HG02970 (cell line): ENCODE data around the gene GAS1.

Experiments
- ATAC-seq: cut with Tn5 transposase; IDR thresholded peaks from one replicate; pipeline ENCODE4 v1.9.1; 2021; ENCODE audit warnings: mild to moderate bottlenecking, moderate library complexity, moderate number of reproducible peaks; ENCODE audit not compliant: unreplicated experiment, low FRiP score

Gene GAS1

DNA sequence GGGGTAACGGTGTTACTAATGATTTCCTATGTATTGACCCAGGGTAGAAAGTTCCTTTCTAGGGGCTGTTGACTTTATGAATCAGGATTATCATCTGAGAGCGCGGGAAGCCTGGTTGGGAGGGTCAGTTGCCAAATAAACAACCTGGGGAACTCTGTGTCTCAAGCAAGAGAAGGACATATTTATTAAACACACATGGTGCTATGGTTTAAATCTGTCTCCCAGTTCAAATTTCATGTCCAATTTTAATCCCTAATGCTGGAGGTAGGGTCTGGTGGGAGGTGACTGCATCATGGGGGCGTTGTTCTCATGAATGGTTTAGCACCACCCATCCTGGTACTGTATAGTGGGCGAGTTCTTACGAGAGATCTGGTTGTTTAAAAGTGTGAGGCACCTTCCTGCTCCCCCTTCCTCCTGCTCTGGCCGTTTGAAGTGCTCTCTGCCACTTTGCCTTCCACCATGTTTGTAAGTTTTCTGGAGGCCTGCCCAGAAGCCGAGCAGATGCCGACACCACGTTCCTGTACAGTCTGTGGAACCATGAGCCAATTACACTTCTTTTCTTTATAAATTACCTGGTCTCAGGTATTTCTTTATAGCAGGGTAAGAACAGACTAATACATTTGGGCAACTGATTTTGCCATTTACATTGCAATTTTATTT lies 19.7 kb upstream of the GAS1 start:
- no peak for ATAC-seq

DNA sequence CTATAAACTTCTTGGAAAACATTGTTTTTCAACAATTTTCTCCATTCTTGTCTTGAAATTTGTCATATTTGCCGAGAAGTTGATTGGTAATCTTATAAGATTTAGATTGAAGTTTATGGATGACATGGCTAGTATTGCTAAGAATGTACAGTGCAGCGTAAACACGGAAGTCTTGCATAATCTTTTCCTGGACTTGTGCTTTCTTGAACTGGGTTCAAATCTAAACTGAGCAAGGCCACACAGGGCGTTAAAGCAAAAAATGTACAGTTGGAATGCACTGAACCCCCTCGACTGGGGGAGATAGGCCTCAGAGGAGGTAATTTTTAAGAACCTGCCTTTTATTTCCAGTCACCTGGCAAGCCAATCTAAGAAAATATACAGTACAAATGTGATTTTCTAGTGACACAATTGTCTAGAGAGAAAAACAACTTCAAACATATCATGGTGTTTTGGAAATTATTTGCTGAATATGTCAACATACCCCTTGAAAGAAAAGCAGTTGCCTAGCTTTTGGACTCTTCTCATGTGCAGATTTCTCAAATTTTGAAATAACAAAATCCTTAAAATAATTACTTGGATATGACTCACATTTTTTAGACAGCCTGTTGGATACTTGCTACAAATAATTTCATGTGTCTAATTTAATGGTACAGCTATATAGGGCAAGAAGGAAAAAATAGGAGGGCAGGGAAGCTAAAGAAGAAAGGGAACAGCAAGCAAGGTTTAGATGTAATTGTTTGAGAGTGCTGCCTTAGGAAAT lies 18.5 kb upstream of the GAS1 start:
- no peak for ATAC-seq

DNA sequence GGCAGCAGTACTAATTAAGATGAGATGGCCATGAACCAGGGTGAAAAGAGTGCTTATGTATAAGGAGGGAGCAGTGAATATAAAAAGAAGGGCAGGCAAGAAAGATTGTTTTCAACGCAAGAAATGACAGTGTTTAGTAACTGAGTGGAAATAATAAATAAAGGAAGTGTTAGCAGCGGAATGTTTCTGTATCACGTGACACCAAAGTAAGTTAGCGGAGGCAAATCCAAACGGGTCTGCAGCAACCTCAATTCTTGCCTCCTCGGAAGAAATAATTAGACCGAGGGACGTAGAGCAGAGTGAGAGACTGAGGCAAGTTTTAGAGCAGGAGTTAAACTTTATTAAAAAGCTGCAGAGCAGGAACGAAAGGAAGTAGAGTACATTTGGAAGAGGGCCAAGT lies 15.4 kb upstream of the GAS1 start:
- ATAC-seq = no peak

DNA sequence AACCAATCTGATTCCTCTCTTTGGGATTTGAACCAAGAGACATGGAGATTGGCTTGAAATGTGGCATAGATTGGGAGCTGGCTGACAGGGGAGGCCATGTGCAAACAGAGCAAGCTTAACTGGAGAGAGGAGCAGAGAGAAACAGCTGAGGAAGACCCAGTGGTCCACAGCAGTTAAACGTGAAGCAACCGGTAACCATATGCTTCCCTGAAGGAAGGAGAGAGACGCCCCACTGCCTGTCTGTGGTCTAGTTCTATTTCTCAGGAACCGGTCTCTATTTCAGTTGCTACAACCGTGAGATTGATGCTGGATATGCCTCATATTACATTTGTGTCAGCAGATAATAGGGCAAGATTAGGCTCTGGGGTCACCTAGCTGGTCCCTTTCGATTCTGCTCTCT lies 13.6 kb upstream of the GAS1 start:
- ATAC-seq = no peak

DNA sequence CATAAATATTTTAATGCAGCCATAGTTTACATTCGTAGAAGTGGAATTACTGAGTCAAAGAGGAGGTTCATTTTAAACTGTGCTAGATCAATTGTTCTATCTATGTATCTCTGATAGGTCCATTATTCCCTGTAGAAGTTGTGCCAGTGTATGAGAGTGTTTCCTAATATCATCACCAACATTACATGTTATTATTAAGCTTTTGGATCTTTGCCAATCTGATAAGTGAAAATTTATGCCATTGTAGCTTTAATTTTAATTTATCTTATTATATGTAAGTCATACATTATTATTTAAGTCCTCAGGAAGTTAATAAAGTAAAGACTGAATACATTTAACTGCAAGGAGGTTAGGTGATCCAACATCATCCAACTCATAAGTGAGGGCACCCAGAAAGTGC lies 10.9 kb upstream of the GAS1 start:
- no peak for ATAC-seq

DNA sequence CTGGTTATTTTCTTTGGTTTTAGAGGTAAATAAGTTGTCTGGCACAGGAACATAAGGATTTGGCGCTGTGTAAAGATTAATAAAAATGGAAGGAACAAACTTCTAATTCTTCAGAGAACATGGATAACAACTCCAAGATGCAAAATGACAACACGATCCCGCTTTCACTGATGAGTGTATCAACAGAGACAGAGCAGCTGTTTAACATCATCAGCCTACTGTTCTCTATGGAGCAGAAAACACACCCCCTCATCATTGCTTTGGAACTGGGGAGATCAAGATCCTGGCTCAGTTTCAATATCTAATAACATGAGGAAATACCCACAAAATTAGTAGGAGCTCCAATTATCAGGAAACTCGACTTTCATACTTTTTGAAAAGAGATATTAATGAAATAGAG lies 8.3 kb upstream of the GAS1 start:
- no peak for ATAC-seq

DNA sequence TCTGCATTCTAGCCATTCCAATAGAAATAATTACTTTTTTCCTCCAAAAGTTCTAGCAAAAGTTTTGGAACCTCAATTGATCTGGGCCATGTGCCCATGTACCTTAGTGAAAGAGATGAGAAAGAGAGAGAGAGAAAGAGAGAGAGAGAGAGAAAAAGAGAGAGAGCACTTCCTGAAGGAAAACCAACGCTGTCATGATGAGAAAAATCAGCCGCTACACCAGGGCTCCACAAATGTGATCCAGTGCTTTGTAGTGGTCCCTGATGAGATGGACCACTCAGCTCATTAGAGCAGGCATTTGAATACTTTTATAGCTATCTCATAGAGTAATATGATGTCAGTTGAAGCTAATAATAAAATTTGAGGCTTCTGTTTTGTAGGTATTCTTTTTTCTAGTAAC lies 7.7 kb upstream of the GAS1 start:
- ATAC-seq = no peak

DNA sequence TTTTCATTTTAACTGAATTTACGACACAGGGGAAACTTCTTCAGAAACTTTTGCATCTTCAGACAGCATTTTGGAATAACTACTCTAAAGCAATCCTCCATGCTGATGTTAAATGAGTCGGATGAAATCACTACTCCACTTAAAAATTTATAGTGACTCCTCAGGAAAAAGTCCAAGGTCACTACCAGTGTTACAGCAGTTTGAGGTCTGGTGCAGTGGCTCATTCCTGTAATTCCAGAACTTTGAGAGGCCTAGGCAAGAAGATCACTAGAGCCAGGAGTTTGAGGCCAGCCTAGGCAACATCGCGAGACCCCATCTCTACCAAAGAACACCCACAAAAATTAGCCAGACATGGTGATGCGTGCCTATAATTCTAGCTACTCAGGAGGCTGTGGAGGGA lies 5.9 kb upstream of the GAS1 start:
- no peak for ATAC-seq

DNA sequence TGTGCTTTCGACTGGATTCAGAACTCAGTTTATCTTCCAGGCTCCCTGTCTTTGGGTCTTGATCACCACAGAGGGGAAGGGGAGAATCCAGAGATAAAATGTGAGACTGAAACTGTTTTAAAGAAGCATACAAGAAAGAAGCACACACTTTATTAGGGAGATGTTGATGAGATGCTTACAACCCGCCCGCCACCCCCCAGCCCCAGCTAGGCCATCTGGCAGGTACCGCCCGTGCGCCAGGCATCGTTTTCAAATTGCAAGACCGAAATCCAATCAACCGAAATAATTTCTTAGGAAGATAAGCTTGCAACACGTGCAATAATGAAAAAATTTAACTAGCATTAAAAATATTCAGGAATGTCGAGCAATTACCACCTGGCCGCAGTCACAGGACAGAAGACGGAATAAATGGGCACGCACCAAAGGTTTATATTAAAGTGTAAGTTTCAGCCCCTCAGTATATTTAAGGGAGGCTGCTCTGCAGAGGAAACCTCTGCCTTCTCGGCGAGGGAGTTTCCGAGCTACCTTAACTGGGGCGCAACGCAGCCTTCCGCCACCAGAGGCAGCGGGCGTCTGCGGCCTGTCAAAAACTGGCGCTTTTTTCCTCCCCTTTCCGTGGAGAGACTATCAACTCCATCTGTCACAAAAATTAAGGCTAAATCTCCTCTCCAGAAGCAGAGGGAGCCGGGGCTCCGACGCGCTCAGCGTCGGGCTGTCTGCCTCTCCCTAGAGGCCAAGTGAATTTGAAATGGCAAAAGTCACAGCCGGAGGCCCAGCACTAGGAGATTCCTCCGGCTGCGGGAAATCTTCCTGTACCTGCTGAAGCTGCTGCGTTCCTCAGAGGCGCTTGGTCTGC lies 996 bp upstream of the GAS1 start:
- ATAC-seq = peak; percentile 62

DNA sequence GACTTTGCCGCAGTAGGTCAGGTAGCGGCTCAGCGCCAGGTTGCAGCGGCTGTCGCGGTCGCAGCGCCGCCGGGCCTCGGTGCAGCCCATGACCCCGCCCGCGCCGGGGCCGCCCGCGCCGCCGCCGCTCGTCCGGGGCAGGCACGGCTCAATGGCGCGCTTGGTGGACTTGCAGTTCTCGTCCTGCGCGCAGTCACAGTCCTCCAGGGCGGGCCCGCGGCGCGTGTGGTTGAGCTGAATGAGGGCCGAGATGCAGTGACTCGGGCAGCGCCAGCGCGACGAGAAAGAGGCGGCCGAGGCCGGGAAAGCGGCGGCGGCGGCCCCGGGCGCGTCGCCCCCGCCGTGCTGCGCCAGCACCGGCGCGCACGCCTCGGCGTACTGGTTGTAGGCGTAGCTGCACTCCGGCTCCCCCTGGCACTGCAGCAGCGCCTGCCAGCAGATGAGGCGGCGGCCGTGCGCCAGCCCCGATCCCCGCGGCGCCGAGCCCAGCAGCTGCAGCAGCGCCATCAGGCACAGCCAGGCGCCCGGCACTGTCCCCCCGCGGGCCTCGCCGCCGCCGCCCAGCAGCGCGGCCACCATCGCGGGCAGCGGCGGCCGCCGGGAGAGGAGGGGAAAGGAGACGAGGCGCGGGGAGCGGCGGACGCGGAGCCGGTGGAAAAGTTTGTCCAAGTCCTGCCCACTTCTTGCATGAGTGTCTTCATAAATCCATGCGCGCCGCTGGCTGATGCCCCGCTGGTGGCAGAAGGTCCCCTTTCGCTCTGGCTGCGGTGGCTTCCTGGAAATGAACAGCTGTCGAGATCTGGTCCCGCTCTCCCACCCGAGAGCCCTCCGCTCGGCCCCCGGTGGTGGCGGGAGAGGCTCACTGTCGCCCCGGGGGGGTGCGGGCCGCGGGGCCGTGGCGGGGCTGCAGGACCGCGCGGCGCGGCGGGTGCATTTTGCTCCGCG lies 833 bp downstream of the GAS1 start:
- peak; percentile 44 for ATAC-seq

DNA sequence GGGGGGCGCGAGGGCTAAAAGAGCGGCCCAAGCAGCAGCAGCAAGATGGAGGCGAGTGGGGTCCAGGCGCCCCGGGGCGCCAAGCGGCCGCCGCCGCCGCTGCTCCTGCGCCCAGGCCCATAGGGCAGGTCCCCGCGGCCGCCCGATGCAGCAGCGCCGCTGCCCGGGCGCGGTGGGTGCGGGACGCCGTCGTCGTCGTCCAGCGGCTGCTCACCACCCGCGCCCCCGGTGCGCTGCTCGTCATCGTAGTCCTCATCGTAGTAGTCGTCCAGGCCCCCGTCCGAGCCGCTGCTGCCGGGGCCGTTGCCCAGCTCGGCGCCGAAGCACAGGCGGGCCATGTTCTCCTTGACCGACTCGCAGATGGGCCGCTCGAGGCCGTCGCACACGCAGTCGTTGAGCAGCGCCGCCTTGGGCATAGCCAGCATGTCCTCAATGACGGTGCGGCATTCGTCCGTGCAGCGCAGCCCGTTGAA lies 1.5 kb downstream of the GAS1 start:
- no peak for ATAC-seq

DNA sequence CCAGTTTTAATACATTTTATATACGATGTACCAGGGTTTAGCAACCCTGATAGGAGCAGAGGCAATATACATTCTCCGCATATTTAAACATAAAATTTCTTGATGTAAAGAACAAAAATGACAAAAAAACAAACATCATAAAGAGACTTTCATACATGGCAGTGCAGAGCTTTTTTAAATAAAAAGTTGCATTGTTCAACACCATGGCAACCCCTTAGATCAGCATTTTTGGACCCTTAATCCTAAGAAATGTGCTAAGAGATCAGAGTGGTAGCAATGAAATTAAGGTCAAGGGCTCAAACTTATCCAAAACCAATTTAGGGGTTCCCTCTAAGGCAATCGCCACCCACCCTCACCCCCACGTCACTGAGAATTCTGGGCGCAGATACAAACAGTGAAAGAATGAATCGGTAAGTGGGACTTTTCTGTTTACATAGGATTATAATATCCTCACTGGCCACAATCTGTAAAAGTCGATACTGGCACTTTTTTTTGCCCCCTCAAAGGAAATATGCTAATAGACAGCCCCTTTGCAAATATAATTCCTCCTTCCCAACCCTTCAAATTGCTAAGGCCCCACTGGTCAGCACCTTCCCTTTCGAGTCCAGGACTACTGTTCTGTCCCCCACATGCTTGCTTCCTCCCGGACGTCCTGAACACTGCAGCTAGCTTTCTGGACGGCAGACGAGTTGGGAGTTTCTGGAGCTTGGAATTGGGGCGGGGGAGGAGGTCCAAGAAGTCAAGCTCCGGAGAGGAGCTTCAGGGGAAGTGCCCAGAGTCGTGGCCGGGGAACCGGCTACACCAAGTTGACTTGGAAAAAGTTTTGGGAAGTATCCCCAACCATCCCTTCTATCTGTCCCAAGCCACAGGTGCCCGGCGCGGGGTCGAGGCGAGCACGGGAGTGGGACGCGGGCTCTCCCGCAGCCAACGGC lies 2.2 kb downstream of the GAS1 start:
- ATAC-seq = no peak

DNA sequence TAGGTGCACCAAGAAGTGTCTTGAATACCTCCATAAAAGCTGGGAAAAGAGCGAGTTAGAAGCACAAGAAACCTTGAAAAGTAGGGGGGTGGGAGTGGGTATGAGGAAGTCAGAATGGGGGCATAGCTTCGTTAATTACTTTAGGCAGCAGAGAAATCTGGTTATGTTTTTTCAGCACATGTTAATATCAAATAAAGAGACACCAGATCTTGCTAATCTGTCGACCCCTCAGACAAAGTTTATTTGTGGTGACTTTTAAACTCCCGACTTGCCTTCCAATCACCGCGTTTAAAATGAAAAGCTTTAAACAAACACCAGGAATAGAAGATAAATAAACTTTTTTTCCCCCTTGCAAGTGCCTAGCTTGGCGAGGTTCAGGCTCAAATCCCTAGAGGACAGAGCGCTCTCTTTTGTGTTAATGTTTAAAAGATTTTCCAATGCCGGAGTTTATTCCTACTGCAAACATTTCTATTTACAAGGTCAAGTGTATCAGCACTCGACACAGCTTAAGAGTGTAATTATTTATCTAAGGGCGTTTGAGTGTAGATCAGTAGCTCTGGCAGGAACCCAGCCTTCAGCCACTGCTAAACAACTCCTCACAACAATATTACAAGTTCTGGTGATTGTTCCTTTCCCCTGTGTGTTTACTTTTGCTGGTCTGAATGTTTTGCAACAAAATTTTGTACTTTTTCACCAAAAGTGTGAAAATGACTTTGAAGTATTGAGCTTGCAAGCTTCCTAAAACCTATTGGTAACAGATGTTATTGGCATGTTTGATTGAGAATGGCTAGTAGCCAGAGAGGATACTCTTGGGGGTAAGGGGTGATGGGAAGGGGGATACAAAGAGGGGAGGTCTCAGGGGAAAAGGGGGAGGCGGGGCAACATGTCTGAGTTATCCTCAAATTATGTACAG lies 3.8 kb downstream of the GAS1 start:
- no peak for ATAC-seq

DNA sequence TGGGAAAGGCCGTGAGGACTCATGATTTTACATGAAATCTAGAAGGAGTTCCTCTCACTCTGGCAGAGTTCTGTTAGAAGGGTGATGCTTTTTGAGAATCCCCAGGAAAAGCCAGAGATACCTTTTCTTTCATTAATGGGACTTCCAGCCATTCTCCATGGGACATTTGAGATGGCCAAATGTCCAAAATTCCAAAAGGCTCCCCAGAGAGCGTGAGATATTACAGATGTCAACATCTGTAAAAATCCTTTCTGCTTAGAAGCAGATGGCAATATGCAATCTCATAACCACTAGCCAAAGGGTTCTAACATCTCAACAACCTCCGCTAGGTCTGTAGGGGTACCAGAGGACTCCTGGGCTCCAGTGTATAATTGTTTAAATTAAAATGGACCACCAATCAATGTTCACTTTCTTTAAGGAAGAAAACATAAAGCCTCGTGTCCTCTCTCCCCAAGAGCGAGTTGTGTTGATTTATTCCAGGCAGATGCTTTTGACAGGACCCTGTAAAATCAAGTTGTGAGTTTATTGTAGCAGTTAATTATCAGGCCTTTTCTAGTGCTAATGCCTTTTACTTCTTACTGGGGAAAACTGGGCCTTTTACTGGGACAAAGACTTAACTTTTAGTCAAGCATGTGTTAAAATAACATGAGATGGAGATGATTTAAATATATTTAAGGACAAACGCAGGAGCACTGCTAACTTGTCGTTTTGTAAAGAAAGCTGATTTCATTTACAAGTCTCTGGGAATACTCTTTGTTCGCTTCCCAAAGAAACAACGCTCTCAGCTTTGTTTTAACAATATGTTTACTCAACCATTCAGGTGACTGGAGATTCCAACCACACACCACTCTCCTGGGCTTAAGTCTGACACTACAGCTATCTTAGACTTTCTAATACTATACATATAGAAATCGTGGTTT lies 4.8 kb downstream of the GAS1 start:
- no peak for ATAC-seq

DNA sequence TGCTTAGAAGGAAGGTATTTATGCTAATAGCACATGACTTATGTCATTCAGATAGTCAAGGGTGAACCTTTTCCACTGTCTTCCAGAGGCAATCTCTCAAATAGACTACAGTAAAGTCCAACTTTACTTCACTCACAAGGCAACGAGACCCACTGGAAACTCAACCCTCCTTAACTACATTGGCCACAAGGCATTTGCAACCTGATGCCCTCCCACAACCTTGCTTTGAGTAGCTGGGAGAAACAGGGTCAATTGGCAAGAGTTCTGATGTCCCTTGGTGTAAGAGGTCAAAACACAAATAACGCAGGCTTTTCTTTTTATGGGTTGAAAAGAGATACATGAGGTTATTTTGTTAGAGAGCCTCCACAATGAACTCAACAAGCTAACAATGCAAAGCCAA lies 6.1 kb downstream of the GAS1 start:
- no peak for ATAC-seq

DNA sequence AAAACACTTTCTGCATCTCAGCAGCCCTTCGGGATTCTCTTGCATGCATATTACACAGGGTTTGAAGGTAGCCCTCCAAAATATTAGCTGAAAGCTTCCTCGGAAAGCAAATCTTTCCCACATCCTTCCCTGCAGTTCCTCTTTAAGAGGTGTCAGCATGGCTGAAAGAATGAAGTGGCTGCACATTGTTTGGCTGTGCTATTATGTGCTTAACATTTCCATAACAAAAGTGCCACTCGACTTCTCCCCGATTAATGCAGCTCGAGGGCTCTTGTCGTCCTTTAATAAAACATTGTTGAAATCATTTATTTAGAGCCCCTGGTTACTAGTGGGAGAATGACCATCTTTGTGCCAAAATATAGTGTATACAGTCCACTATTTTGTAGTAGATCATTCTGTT lies 6.5 kb downstream of the GAS1 start:
- ATAC-seq = no peak

DNA sequence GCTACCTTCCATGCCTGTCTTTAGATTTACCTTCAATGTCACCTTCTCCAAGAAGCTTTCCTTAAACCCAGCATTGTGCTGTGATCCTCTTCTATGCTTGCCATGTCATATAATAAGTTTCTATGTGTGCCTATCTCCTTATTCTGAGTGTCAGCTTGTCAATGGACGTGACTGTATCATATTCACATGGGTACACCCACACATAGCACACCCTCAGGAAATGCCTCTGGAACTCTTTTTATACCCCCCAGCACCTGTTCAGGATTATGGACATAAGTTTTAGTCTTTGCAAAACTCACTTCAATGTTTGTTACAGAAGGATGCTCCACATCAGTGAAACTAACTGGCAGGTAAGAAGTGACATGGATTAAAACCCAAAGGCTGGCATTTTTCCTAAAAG lies 7.4 kb downstream of the GAS1 start:
- ATAC-seq = no peak
